Caco-2 (cell line): ENCODE data around the gene APOD. TPM values are rescaled to one million over a fixed set of nuclear protein-coding genes. Genes with fewer than 3 reads are reported as not detected.

Experiments used
- BruUV-seq: library from RNA; stranded (reverse); fragments of 400-500 nt; replicated peaks from 2 replicates; lab custom pipeline; 2021; lab: Mats Ljungman, UMichigan
- CTCF ChIA-PET: fragments of 300-600 bp; sonication (Branson Sonifier 250); formaldehyde crosslinking; loops from one replicate; lab custom pipeline; 2022; ENCODE audit warnings: antibody characterized with exemption; lab: Charles Lee
- POLR2A ChIA-PET: fragments of 300-600 bp; sonication (Branson Sonifier 250); formaldehyde crosslinking; loops from one replicate; lab custom pipeline; 2022; ENCODE audit warnings: antibody characterized with exemption; lab: Charles Lee
- DNase-seq, 2 experiments: peaks; one replicate each; pipeline versions ENCODE4 v3.0.0 to v3.0.0-alpha.2; 2020 to 2022
- H3K27me3 ChIP-seq: replicated peaks from 2 replicates; pipeline ENCODE4 v1.6.0; 2011; ENCODE audit warnings: low read length; ENCODE audit not compliant: control insufficient read depth, insufficient read depth
- H3K36me3 ChIP-seq: 2 replicates; pipeline ENCODE4 v1.5.1; 2011; ENCODE audit warnings: low read length; ENCODE audit not compliant: control insufficient read depth, insufficient read depth
- H3K4me1 ChIP-seq: fragments of 250-450 bp; sonication (Bioruptor Pico); 2 replicates; pipeline ENCODE4 v1.5.1; 2020; ENCODE audit warnings: mild to moderate bottlenecking
- H3K4me3 ChIP-seq: 2 replicates; pipeline ENCODE4 v1.5.1; 2011; ENCODE audit warnings: low read depth, mild to moderate bottlenecking, control low read depth, low read length
- H3K9me3 ChIP-seq: fragments of 250-450 bp; sonication (Bioruptor Pico); 2 replicates; pipeline ENCODE4 v1.5.1; 2020; ENCODE audit warnings: mild to moderate bottlenecking, moderate library complexity
- H3K27ac Mint-ChIP-seq: one replicate; pipeline ENCODE4 v1.8.0; 2022; ENCODE audit warnings: mixed read lengths; ENCODE audit not compliant: unreplicated experiment
- H3K27me3 Mint-ChIP-seq: one replicate; pipeline ENCODE4 v1.8.0; 2022; ENCODE audit warnings: mixed read lengths; ENCODE audit not compliant: insufficient read depth, unreplicated experiment
- H3K36me3 Mint-ChIP-seq: one replicate; pipeline ENCODE4 v1.8.0; 2022; ENCODE audit warnings: mild to moderate bottlenecking, mixed read lengths; ENCODE audit not compliant: insufficient read depth, unreplicated experiment
- H3K4me1 Mint-ChIP-seq: one replicate; pipeline ENCODE4 v1.8.0; 2022; ENCODE audit warnings: low read depth, mixed read lengths; ENCODE audit not compliant: unreplicated experiment
- H3K4me3 Mint-ChIP-seq: one replicate; pipeline ENCODE4 v1.8.0; 2022; ENCODE audit warnings: mild to moderate bottlenecking, moderate library complexity, mixed read lengths; ENCODE audit not compliant: unreplicated experiment
- H3K9me3 Mint-ChIP-seq: one replicate; pipeline ENCODE4 v1.8.0; 2022; ENCODE audit warnings: mixed read lengths; ENCODE audit not compliant: unreplicated experiment
- intact Hi-C: fragments of 100-400 bp; cut with micrococcal nuclease; formaldehyde crosslinking; loops from one replicate; pipeline ENCODE4 v1.10.0; 2022; ENCODE audit not compliant: unreplicated experiment
- total RNA-seq: library from RNA; stranded (reverse); gene quantifications from 2 replicates; pipeline ENCODE4 v1.2.3, GENCODE V29; 2022
- TF ChIP-seq, protein P1 (sequence below), 2 experiments: fragments of 200-600 bp in 1 of 2; IDR thresholded peaks; 1 replicate in 1 of 2; 2 replicates in 1 of 2; pipeline versions ENCODE4 v1.5.1 to v1.8.0; 2011 to 2022; ENCODE audit warnings: antibody characterized with exemption in 1 of 2, control low read depth in 1 of 2, inconsistent platforms in 1 of 2, low read depth in 1 of 2, low read length in 1 of 2, mild to moderate bottlenecking in 1 of 2, moderate library complexity in 1 of 2; ENCODE audit not compliant: insufficient read depth in 1 of 2, severe bottlenecking in 1 of 2, unreplicated experiment in 1 of 2

APOD gene
- total RNA-seq, 1 experiment from 2014 or later = 101 TPM

DNA sequence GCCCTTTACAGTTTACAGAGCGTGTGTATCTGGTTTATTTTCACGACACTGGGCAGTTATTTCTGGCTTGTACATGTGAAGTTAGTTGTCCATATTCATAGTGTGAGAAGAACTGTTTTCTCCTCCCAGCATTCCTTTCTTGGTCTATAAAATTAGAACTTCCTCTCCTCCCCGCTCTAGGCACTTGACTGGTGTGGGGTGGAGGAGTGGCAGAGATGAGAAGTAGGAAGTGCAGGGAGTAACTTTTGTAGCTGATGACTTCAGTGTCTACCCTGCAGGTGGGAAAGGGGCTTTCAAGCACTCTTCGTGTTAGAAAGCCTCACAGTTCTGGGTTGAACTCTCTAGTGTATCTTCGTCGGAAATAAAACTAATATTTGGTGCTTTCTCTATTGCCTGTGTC lies 13.4 kb downstream of the APOD start:
- intact Hi-C loops = no loop called here
- H3K36me3 ChIP-seq = no peaks in the 10 kb centered on the region
- no peaks in the 10 kb centered on the region for H3K9me3 ChIP-seq
- peaks cover 12% of the 10 kb centered on the region for H3K4me1 ChIP-seq
- Mint-ChIP-seq H3K4me3 (no peak overlapping the region), H3K36me3 (no peaks in the 10 kb centered on the region), H3K27ac (no peak overlapping the region), H3K27me3 (no peaks in the 10 kb centered on the region), H3K9me3 (no peaks in the 10 kb centered on the region), H3K4me1 (peaks cover 13% of the 10 kb centered on the region)
- no TSS peak for BruUV-seq
- CTCF ChIA-PET = no interaction called here
- POLR2A ChIA-PET = no interaction called here
- no peak for DNase-seq
- H3K4me3 ChIP-seq = no peak overlapping the region
- no peaks in the 10 kb centered on the region for H3K27me3 ChIP-seq
- TF ChIP-seq, protein P1, sequence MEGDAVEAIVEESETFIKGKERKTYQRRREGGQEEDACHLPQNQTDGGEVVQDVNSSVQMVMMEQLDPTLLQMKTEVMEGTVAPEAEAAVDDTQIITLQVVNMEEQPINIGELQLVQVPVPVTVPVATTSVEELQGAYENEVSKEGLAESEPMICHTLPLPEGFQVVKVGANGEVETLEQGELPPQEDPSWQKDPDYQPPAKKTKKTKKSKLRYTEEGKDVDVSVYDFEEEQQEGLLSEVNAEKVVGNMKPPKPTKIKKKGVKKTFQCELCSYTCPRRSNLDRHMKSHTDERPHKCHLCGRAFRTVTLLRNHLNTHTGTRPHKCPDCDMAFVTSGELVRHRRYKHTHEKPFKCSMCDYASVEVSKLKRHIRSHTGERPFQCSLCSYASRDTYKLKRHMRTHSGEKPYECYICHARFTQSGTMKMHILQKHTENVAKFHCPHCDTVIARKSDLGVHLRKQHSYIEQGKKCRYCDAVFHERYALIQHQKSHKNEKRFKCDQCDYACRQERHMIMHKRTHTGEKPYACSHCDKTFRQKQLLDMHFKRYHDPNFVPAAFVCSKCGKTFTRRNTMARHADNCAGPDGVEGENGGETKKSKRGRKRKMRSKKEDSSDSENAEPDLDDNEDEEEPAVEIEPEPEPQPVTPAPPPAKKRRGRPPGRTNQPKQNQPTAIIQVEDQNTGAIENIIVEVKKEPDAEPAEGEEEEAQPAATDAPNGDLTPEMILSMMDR (IDR thresholded peaks at IDR 0.05; ENCODE audit: insufficient read depth in 1 of 2, low read depth in 1 of 2, low read length in 1 of 2, severe bottlenecking in 1 of 2, unreplicated experiment in 1 of 2) = no peak

DNA sequence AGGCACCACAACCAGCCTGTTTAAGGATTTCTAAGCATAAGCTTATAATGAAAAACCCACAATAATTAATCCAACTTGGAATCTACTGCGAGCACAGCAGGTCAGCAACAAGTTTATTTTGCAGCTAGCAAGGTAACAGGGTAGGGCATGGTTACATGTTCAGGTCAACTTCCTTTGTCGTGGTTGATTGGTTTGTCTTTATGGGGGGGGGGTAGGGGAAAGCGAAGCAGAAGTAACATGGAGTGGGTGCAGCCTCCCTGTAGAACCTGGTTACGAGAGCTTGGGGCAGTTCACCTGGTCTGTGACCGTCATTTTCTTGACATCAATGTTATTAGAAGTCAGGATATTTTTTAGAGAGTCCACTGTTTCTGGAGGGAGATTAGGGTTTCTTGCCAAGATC lies 15.1 kb downstream of the APOD start:
- H3K4me3 ChIP-seq = no peak overlapping the region
- intact Hi-C loops = no loop called here
- H3K4me3 Mint-ChIP-seq = no peak overlapping the region
- TF ChIP-seq, protein P1 (IDR thresholded peaks at IDR 0.05; ENCODE audit: insufficient read depth in 1 of 2, low read depth in 1 of 2, low read length in 1 of 2, severe bottlenecking in 1 of 2, unreplicated experiment in 1 of 2) = no peak
- no peak for DNase-seq
- H3K4me1 ChIP-seq = peaks cover 7% of the 10 kb centered on the region
- H3K27ac Mint-ChIP-seq = no peak overlapping the region
- BruUV-seq = no TSS peak
- H3K36me3 ChIP-seq = no peaks in the 10 kb centered on the region
- ChIA-PET POLR2A (no interaction called here), CTCF (no interaction called here)
- no peaks in the 10 kb centered on the region for H3K9me3 Mint-ChIP-seq
- H3K27me3 Mint-ChIP-seq = no peaks in the 10 kb centered on the region
- peaks cover 13% of the 10 kb centered on the region for H3K4me1 Mint-ChIP-seq
- no peaks in the 10 kb centered on the region for H3K36me3 Mint-ChIP-seq
- no peaks in the 10 kb centered on the region for H3K9me3 ChIP-seq
- no peaks in the 10 kb centered on the region for H3K27me3 ChIP-seq

DNA sequence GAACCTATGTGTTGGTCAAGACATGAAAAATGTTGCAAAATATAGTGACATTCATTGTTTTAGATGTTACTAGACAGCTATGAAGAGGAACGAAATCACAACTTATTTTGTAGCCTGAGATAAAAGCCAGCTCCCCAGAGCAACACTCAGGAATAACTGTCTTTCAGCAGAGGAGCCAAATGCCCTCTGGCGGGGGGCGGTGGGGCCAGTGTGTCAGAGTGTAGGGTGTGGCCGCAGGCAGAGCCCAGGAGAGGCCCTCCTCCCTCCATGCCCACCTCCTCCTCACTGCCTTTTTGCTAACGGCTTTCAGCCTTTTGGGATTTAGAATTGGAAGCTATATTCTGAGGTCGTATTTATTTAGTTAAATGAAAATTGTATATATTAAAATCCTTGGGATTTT lies 16.9 kb downstream of the APOD start:
- no peak for DNase-seq
- POLR2A ChIA-PET = no interaction called here
- no peaks in the 10 kb centered on the region for H3K36me3 ChIP-seq
- peaks cover 13% of the 10 kb centered on the region for H3K4me1 Mint-ChIP-seq
- peaks cover 7% of the 10 kb centered on the region for H3K4me1 ChIP-seq
- CTCF ChIA-PET = interaction anchor here (0.6 kb wide), 1 partner anchor 24 kb away, joined by 3 read pairs; no protein-coding TSS in a partner anchor
- no peak overlapping the region for H3K4me3 ChIP-seq
- H3K27ac Mint-ChIP-seq = no peak overlapping the region
- H3K9me3 Mint-ChIP-seq = no peaks in the 10 kb centered on the region
- H3K27me3 Mint-ChIP-seq = no peaks in the 10 kb centered on the region
- no peaks in the 10 kb centered on the region for H3K27me3 ChIP-seq
- H3K4me3 Mint-ChIP-seq = no peak overlapping the region
- BruUV-seq = no TSS peak
- TF ChIP-seq, protein P1 (IDR thresholded peaks at IDR 0.05; ENCODE audit: insufficient read depth in 1 of 2, low read depth in 1 of 2, low read length in 1 of 2, severe bottlenecking in 1 of 2, unreplicated experiment in 1 of 2) = no peak
- intact Hi-C loops = no loop called here
- H3K9me3 ChIP-seq = no peaks in the 10 kb centered on the region
- H3K36me3 Mint-ChIP-seq = no peaks in the 10 kb centered on the region
